ENCODE data around the gene TFIP11. TPM values are rescaled to one million over a fixed set of nuclear protein-coding genes. Genes with fewer than 3 reads are reported as not detected.

The TFIP11 gene
- total and polyA plus RNA-seq, 10 of the 15 experiments (the other 5 are each of a cell fraction or from before 2014, with no cell fraction given), result 14.2 to 43.3 (median 31.9) TPM

DNA sequence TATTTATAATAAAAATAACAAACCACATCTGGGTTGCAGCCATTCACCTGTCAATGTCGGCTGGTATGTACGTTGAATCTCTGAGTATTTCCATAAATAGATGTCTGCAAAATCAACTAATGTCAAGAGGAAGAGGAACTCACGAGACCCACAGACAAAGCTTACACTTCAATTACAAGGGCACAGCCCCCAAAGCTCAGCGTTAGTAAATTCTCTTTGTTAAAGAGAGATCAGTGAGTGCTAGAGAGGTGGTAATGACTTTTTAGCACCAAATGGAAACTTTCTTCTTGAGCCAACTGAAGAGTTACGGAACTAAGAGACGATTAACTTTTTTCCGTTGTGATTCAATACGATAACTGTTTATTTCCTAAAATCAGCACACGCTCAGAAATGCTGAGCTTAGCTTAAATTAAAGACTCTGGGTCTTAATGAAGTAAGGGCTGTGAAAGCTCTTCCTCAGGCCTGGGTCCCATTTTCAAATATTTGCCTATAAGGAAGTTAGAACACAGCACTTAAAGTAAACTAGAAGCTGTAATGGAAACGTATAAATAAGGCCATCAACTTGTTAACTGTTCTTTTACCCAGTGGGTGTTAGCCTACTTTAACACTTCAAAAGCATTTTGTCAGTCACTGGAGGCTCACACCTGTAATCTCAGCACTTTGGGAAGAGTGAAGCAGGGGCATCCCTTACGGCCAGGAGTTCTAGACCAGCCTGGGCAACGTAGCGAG lies 22.8 kb upstream of the TFIP11 start:
- Histone ChIP-seq H3K27ac (ENCODE audit: control insufficient read depth, insufficient read depth) (peak overlapping the region; percentile 63), H3K27me3 (replicated peaks in 1 of 2; ENCODE audit: control insufficient read depth in 2 of 2, insufficient read depth in 2 of 2, low read length in 1 of 2) (no peaks in the 10 kb centered on the region), H2AFZ (ENCODE audit: control insufficient read depth, low read depth, low read length) (peak overlapping the region; percentile 73), H3K4me3 (0 out of 2 replicates have a peak overlapping the region, but pooled peaks have one; percentile 21), H3K4me2 (ENCODE audit: control insufficient read depth, insufficient read depth) (peak overlapping the region; percentile 52), H3K9me3 (replicated peaks; ENCODE audit: control insufficient read depth, insufficient read depth, low read length) (no peaks in the 10 kb centered on the region), H3K4me1 (ENCODE audit: control insufficient read depth, insufficient read depth, low read length) (peaks cover 25% of the 10 kb centered on the region), H3K79me2 (ENCODE audit: control insufficient read depth, insufficient read depth, low read length) (no peaks in the 10 kb centered on the region), H4K20me1 (ENCODE audit: control insufficient read depth, insufficient read depth) (no peaks in the 10 kb centered on the region), H3K36me3 (ENCODE audit: control insufficient read depth in 2 of 2, insufficient read depth in 2 of 2, low read length in 1 of 2) (peaks cover 0 to 10% of the 10 kb centered on the region in 2 experiments; a peak in 2 of 4 replicates), H3K9ac (ENCODE audit: control insufficient read depth, insufficient read depth, low read length) (peak overlapping the region; percentile 15; the same call in 1 of the 2 replicates)
- CTCF ChIA-PET, result interaction anchor here (0.5 to 6.1 kb wide), 4 partner anchors 32 to 98 kb away, joined by 3 to 44 read pairs (median 4); no protein-coding TSS in a partner anchor
- intact Hi-C loops (cut with micrococcal nuclease; ENCODE audit: unreplicated experiment) (no loop called here), in situ Hi-C loops (cut with MboI) (no loop called here)
- SMC1A ChIA-PET (ENCODE audit: uncharacterized antibody, unreplicated experiment), result interaction anchor here (0.9 to 2.0 kb wide), 4 partner anchors 8 to 138 kb away, joined by 3 to 7 read pairs (median 4); no protein-coding TSS in a partner anchor
- POLR2A ChIA-PET, result interaction anchor here (0.8 kb wide), 1 partner anchor 50 kb away, joined by 3 read pairs; no protein-coding TSS in a partner anchor
- no TSS peak for BruUV-seq (replicated peaks)
- FAIRE-seq (no peak), DNase-seq (ENCODE audit: low read depth, low spot score) (no peak), ATAC-seq (peak; percentile 34)
- WGBS (ENCODE audit: insufficient coverage, insufficient replicate concordance, low lambda C conversion rate, missing lambda C conversion rate), result 3% methylated on average over 13 of the region's 13 CpGs
- RAD21 ChIA-PET (ENCODE audit: unreplicated experiment), result interaction anchor here (0.9 to 1.5 kb wide), 4 partner anchors 20 to 75 kb away, joined by 3 to 5 read pairs (median 4); no protein-coding TSS in a partner anchor
- TF ChIP-seq RCOR1 (conservative IDR thresholded peaks at IDR 0.05; ENCODE audit: low read depth, low read length), result no peak
- TF ChIP-seq CHD4 (IDR thresholded peaks at IDR 0.05), result 0 out of 2 replicates have a peak, but pooled peaks have one; percentile 67
- TF ChIP-seq MEF2A (IDR thresholded peaks at IDR 0.05; ENCODE audit: insufficient read depth, low read depth, low read length), result 0 out of 2 replicates have a peak, but pooled peaks have one; percentile 18
- peak; percentile 10; the same call in 1 of the 2 replicates for TF ChIP-seq SPI1 (IDR thresholded peaks at IDR 0.05; ENCODE audit: borderline replicate concordance, insufficient read depth, low read depth, low read length)
- TF ChIP-seq YBX1 (IDR thresholded peaks at IDR 0.05), result no peak
- no peak for TF ChIP-seq MTA2 (IDR thresholded peaks at IDR 0.05; ENCODE audit: low read depth)
- no peak for TF ChIP-seq MXI1 (IDR thresholded peaks at IDR 0.05; ENCODE audit: low read depth, low read length)
- TF ChIP-seq SUPT20H (IDR thresholded peaks at IDR 0.05; ENCODE audit: borderline replicate concordance, control insufficient read depth, low read depth, low read length), result no peak
- TF ChIP-seq, protein P1, sequence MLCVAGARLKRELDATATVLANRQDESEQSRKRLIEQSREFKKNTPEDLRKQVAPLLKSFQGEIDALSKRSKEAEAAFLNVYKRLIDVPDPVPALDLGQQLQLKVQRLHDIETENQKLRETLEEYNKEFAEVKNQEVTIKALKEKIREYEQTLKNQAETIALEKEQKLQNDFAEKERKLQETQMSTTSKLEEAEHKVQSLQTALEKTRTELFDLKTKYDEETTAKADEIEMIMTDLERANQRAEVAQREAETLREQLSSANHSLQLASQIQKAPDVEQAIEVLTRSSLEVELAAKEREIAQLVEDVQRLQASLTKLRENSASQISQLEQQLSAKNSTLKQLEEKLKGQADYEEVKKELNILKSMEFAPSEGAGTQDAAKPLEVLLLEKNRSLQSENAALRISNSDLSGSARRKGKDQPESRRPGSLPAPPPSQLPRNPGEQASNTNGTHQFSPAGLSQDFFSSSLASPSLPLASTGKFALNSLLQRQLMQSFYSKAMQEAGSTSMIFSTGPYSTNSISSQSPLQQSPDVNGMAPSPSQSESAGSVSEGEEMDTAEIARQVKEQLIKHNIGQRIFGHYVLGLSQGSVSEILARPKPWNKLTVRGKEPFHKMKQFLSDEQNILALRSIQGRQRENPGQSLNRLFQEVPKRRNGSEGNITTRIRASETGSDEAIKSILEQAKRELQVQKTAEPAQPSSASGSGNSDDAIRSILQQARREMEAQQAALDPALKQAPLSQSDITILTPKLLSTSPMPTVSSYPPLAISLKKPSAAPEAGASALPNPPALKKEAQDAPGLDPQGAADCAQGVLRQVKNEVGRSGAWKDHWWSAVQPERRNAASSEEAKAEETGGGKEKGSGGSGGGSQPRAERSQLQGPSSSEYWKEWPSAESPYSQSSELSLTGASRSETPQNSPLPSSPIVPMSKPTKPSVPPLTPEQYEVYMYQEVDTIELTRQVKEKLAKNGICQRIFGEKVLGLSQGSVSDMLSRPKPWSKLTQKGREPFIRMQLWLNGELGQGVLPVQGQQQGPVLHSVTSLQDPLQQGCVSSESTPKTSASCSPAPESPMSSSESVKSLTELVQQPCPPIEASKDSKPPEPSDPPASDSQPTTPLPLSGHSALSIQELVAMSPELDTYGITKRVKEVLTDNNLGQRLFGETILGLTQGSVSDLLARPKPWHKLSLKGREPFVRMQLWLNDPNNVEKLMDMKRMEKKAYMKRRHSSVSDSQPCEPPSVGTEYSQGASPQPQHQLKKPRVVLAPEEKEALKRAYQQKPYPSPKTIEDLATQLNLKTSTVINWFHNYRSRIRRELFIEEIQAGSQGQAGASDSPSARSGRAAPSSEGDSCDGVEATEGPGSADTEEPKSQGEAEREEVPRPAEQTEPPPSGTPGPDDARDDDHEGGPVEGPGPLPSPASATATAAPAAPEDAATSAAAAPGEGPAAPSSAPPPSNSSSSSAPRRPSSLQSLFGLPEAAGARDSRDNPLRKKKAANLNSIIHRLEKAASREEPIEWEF (IDR thresholded peaks at IDR 0.05; ENCODE audit: insufficient replicate concordance, low read depth, low read length), result no peak
- 0 out of 4 replicates have a peak, but pooled peaks of 1 of the 2 experiments have one; percentile 28 for TF ChIP-seq ETV6 (conservative IDR thresholded peaks at IDR 0.05 in 1 of 2, IDR thresholded peaks at IDR 0.05 in 1 of 2; ENCODE audit: borderline replicate concordance in 1 of 2, low read depth in 1 of 2)
- TF ChIP-seq RBBP5 (conservative IDR thresholded peaks at IDR 0.05), result no peak
- TF ChIP-seq MTA3 (IDR thresholded peaks at IDR 0.05; ENCODE audit: borderline replicate concordance, low read length), result 0 out of 2 replicates have a peak, but pooled peaks have one; percentile 38
- no peak for TF ChIP-seq ZNF24 (IDR thresholded peaks at IDR 0.05)
- TF ChIP-seq BHLHE40 (IDR thresholded peaks at IDR 0.05; ENCODE audit: borderline replicate concordance in 1 of 2, low read depth in 2 of 2, low read length in 1 of 2), result peak; percentile 69 to 82; a peak in 3 of 4 replicates
- TF ChIP-seq NFXL1 (IDR thresholded peaks at IDR 0.05; ENCODE audit: borderline replicate concordance), result no peak
- TF ChIP-seq SMC3 (IDR thresholded peaks at IDR 0.05; ENCODE audit: borderline replicate concordance, low read length), result no peak

Data from GM12878 (cell line).